ENCODE measurements around the gene IMPDH1. TPM values are rescaled to one million over a fixed set of nuclear protein-coding genes. Genes with fewer than 3 reads are reported as not detected.

The IMPDH1 gene
- polyA plus RNA-seq, 2 of the 4 experiments (the other 2 are of a cell fraction), result 55.4 to 65.4 TPM

- H3K27ac ChIP-seq, result no peak overlapping the region
- no peak overlapping the region for H3K4me2 ChIP-seq
- DNase-seq (ENCODE audit: low read depth in 1 of 2, low spot score in 1 of 2) (no peak), FAIRE-seq (no peak), ATAC-seq (no peak)
- POLR2A ChIA-PET, result no interaction called here
- WGBS (ENCODE audit: missing lambda C conversion rate), result 81% methylated on average over 1 of the region's 1 CpG
- no peak overlapping the region for H3K4me3 ChIP-seq
- TF ChIP-seq SREBF2 (IDR thresholded peaks at IDR 0.05), result no peak
- no peak for TF ChIP-seq RARB (CRISPR knock-in tag; IDR thresholded peaks at IDR 0.05)
- TF ChIP-seq RFX5 (IDR thresholded peaks at IDR 0.05), result no peak
- TF ChIP-seq HDAC2 (IDR thresholded peaks at IDR 0.05), result no peak
- no peak for TF ChIP-seq CHD4 (IDR thresholded peaks at IDR 0.05; ENCODE audit: borderline replicate concordance)
- no peak for TF ChIP-seq POLR2A (IDR thresholded peaks at IDR 0.05; ENCODE audit: low read length)
- TF ChIP-seq MAFK (IDR thresholded peaks at IDR 0.05; ENCODE audit: partially characterized antibody), result no peak
- no peak for TF ChIP-seq CBX2 (IDR thresholded peaks at IDR 0.05; ENCODE audit: borderline replicate concordance, low read depth)
- no peak for TF ChIP-seq MYC (IDR thresholded peaks at IDR 0.05; ENCODE audit: borderline replicate concordance, low read length)
- TF ChIP-seq NR3C1 (IDR thresholded peaks at IDR 0.05), result no peak
- no peak for TF ChIP-seq JUN (IDR thresholded peaks at IDR 0.05)
- no peak for TF ChIP-seq ESRRA (IDR thresholded peaks at IDR 0.05; ENCODE audit: borderline replicate concordance, low read length)
- no peak for TF ChIP-seq GATA3 (IDR thresholded peaks at IDR 0.05; ENCODE audit: borderline replicate concordance)
- no peak for TF ChIP-seq BCL3 (IDR thresholded peaks at IDR 0.05)
- no peak for TF ChIP-seq E2F6 (IDR thresholded peaks at IDR 0.05; ENCODE audit: borderline replicate concordance, low read depth)
- TF ChIP-seq PHF8 (IDR thresholded peaks at IDR 0.05; ENCODE audit: borderline replicate concordance, low read depth), result no peak
- no peak for TF ChIP-seq POLR2AphosphoS2 (conservative IDR thresholded peaks at IDR 0.05; ENCODE audit: low read length)
- TF ChIP-seq HMGXB4 (CRISPR knock-in tag; IDR thresholded peaks at IDR 0.05; ENCODE audit: borderline replicate concordance), result no peak
- no peak for TF ChIP-seq HOXB5 (CRISPR knock-in tag; IDR thresholded peaks at IDR 0.05)
- no peak for TF ChIP-seq HOXA7 (CRISPR knock-in tag; IDR thresholded peaks at IDR 0.05)
- no peaks in the 10 kb centered on the region for H3K9me3 ChIP-seq
- H3K4me1 ChIP-seq, result no peaks in the 10 kb centered on the region; the same call in 2 of the 3 replicates
- CTCF ChIA-PET, result interaction anchor here (0.6 to 27.7 kb wide), 5 partner anchors 4 to 251 kb away, joined by 3 to 695 read pairs (median 44); partner anchors contain the start of gene IMPDH1
These were observed 11.0 kb upstream of the IMPDH1 start for GRCh38 chr7:128420773-128421172.

GRCh38 chr7:128419257-128419656, 9.5 kb upstream of the IMPDH1 start:
- no peak for ATAC-seq
- FAIRE-seq, result no peak
- H3K27ac ChIP-seq, result no peak overlapping the region
- no peaks in the 10 kb centered on the region for H3K9me3 ChIP-seq
- no peak for DNase-seq (ENCODE audit: low read depth in 1 of 2, low spot score in 1 of 2)
- no peaks in the 10 kb centered on the region; the same call in 2 of the 3 replicates for H3K4me1 ChIP-seq
- H3K4me2 ChIP-seq, result no peak overlapping the region
- TF ChIP-seq SREBF2 (IDR thresholded peaks at IDR 0.05), result no peak
- no peak for TF ChIP-seq NFE2L2 (conservative IDR thresholded peaks at IDR 0.05; ENCODE audit: low read length)
- no peak for TF ChIP-seq REST (IDR thresholded peaks at IDR 0.05)
- TF ChIP-seq HOXB5 (CRISPR knock-in tag; IDR thresholded peaks at IDR 0.05), result no peak
- TF ChIP-seq ATOH8 (CRISPR knock-in tag; IDR thresholded peaks at IDR 0.05; ENCODE audit: low read depth), result no peak
- ChIA-PET CTCF (interaction anchor here (0.9 to 27.7 kb wide), 6 partner anchors 5 to 464 kb away, joined by 3 to 695 read pairs (median 24); partner anchors contain the start of gene IMPDH1), POLR2A (interaction anchor here (1.2 kb wide), 1 partner anchor 9 kb away, joined by 7 read pairs; no protein-coding TSS in a partner anchor)
- H3K4me3 ChIP-seq, result no peak overlapping the region
- 80% methylated on average over 7 of the region's 7 CpGs for WGBS (ENCODE audit: missing lambda C conversion rate)
